GM12872 (cell line): ENCODE data around the gene NDFIP1.

ENCODE experiments used
- CTCF ChIP-seq: IDR thresholded peaks from 3 replicates; pipeline ENCODE4 v1.5.1; 2011; ENCODE audit warnings: low read depth, mild to moderate bottlenecking, low read length, moderate library complexity; ENCODE audit not compliant: insufficient read depth

Gene NDFIP1

GRCh38 chr5:142104491-142104890 is 4.1 kb upstream of the NDFIP1 start:
- no peak for TF ChIP-seq CTCF

GRCh38 chr5:142106061-142106460 is 2.5 kb upstream of the NDFIP1 start:
- TF ChIP-seq CTCF: no peak

- TF ChIP-seq CTCF: no peak
Observed at GRCh38 chr5:142107036-142107735, 1.4 kb upstream of the NDFIP1 start.

- TF ChIP-seq CTCF: no peak
Observed at GRCh38 chr5:142107736-142108431, 695 bp upstream of the NDFIP1 start.

GRCh38 chr5:142109331-142110045 is 909 bp downstream of the NDFIP1 start:
- no peak for TF ChIP-seq CTCF

GRCh38 chr5:142110046-142110531 is 1.5 kb downstream of the NDFIP1 start:
- TF ChIP-seq CTCF: no peak

- TF ChIP-seq CTCF: no peak
Observed at GRCh38 chr5:142110988-142111687, 2.6 kb downstream of the NDFIP1 start.
